H9 (cell line): ENCODE measurements around the gene NDUFA11. TPM values are rescaled to one million over a fixed set of nuclear protein-coding genes. Genes with fewer than 3 reads are reported as not detected.
A peak's percentile ranks its signal among the peaks of the same experiment; 100 is the strongest.

Experiments
- DNase-seq: peaks from one replicate; pipeline ENCODE4 v3.0.0-alpha.2; 2017
- H2AFZ ChIP-seq: one replicate; pipeline ENCODE4 v1.6.1; 2013; ENCODE audit warnings: mild to moderate bottlenecking, low read length, control low read depth, moderate library complexity
- H2AK5ac ChIP-seq: 2 replicates; pipeline ENCODE4 v1.6.1; 2013; ENCODE audit warnings: low read length, control low read depth, mixed read lengths; ENCODE audit not compliant: insufficient read length
- H2BK120ac ChIP-seq: one replicate; pipeline ENCODE4 v1.6.1; 2013; ENCODE audit warnings: low read depth, mild to moderate bottlenecking, low read length, control low read depth, inconsistent platforms; ENCODE audit not compliant: poor library complexity, severe bottlenecking
- H2BK12ac ChIP-seq: 2 replicates; pipeline ENCODE4 v1.6.1; 2013; ENCODE audit warnings: low read length, control low read depth, mixed read lengths, low read depth; ENCODE audit not compliant: insufficient read length
- H2BK15ac ChIP-seq: 2 replicates; pipeline ENCODE4 v1.6.1; 2013; ENCODE audit warnings: low read depth, low read length, control low read depth
- H2BK20ac ChIP-seq: one replicate; pipeline ENCODE4 v1.6.1; 2013; ENCODE audit warnings: low read depth, mild to moderate bottlenecking, low read length, control low read depth, inconsistent platforms; ENCODE audit not compliant: poor library complexity, severe bottlenecking
- H2BK5ac ChIP-seq: 2 replicates; pipeline ENCODE4 v1.6.1; 2013; ENCODE audit warnings: low read length, control low read depth, mixed read lengths; ENCODE audit not compliant: insufficient read length
- H3K14ac ChIP-seq: 2 replicates; pipeline ENCODE4 v1.6.1; 2013; ENCODE audit warnings: low read length, control low read depth; ENCODE audit not compliant: insufficient read depth
- H3K18ac ChIP-seq: 2 replicates; pipeline ENCODE4 v1.6.1; 2013; ENCODE audit warnings: low read depth, mild to moderate bottlenecking, mixed read lengths, low read length, control low read depth; ENCODE audit not compliant: insufficient read length
- H3K23ac ChIP-seq: 2 replicates; pipeline ENCODE4 v1.6.1; 2013; ENCODE audit warnings: low read length, control low read depth, mixed read lengths, low read depth; ENCODE audit not compliant: insufficient read length
- H3K23me2 ChIP-seq: 2 replicates; pipeline ENCODE4 v1.6.1; 2013; ENCODE audit warnings: low read depth, mild to moderate bottlenecking, mixed read lengths, low read length, control low read depth; ENCODE audit not compliant: insufficient read length, poor library complexity, severe bottlenecking
- H3K27ac ChIP-seq: 2 replicates; pipeline ENCODE4 v1.5.1; 2013; ENCODE audit warnings: low read length, control low read depth, mixed read lengths, low read depth; ENCODE audit not compliant: insufficient read length
- H3K27me3 ChIP-seq: 2 replicates; pipeline ENCODE4 v1.6.1; 2013; ENCODE audit warnings: low read length, control low read depth, inconsistent platforms; ENCODE audit not compliant: insufficient read depth
- H3K4ac ChIP-seq: 2 replicates; pipeline ENCODE4 v1.6.1; 2013; ENCODE audit warnings: low read depth, mild to moderate bottlenecking, control low read depth, inconsistent platforms, low read length, moderate library complexity
- H3K4me1 ChIP-seq: 2 replicates; pipeline ENCODE4 v1.6.1; 2013; ENCODE audit warnings: low read length, control low read depth, inconsistent platforms; ENCODE audit not compliant: insufficient read depth
- H3K4me2 ChIP-seq: 2 replicates; pipeline ENCODE4 v1.6.1; 2013; ENCODE audit warnings: low read length, control low read depth, mixed read lengths; ENCODE audit not compliant: insufficient read length, insufficient read depth
- H3K56ac ChIP-seq: 2 replicates; pipeline ENCODE4 v1.6.1; 2013; ENCODE audit warnings: low read depth, mild to moderate bottlenecking, mixed read lengths, low read length, control low read depth; ENCODE audit not compliant: insufficient read length
- H3K79me1 ChIP-seq: 2 replicates; pipeline ENCODE4 v1.6.1; 2013; ENCODE audit warnings: low read depth, mild to moderate bottlenecking, moderate library complexity, low read length, control low read depth, inconsistent platforms; ENCODE audit not compliant: insufficient read depth, poor library complexity, severe bottlenecking
- H3K79me2 ChIP-seq: 2 replicates; pipeline ENCODE4 v1.6.1; 2013; ENCODE audit warnings: low read length, control low read depth, inconsistent platforms; ENCODE audit not compliant: insufficient read depth
- H3K9ac ChIP-seq: 2 replicates; pipeline ENCODE4 v1.6.1; 2013; ENCODE audit warnings: low read length, control low read depth, mixed read lengths; ENCODE audit not compliant: insufficient read length; ENCODE audit errors: extremely low read depth
- H3K9me3 ChIP-seq: one replicate; pipeline ENCODE4 v1.6.1; 2013; ENCODE audit warnings: low read depth, low read length, inconsistent platforms; ENCODE audit not compliant: control insufficient read depth
- H3T11ph ChIP-seq: one replicate; pipeline ENCODE4 v1.6.1; 2013; ENCODE audit warnings: mild to moderate bottlenecking, low read length, control low read depth, inconsistent platforms
- H4K20me1 ChIP-seq: one replicate; pipeline ENCODE4 v1.6.1; 2013; ENCODE audit not compliant: control insufficient read depth, insufficient read length, insufficient read depth
- H4K5ac ChIP-seq: 2 replicates; pipeline ENCODE4 v1.6.1; 2013; ENCODE audit warnings: low read depth, mild to moderate bottlenecking, mixed read lengths, low read length, control low read depth; ENCODE audit not compliant: insufficient read length
- H4K8ac ChIP-seq: replicated peaks from 2 replicates; pipeline ENCODE4 v1.6.1; 2013; ENCODE audit warnings: low read length, control low read depth, mixed read lengths, low read depth; ENCODE audit not compliant: insufficient read length
- H4K91ac ChIP-seq: 2 replicates; pipeline ENCODE4 v1.6.1; 2013; ENCODE audit warnings: low read depth, mild to moderate bottlenecking, moderate library complexity, mixed read lengths, low read length, control low read depth; ENCODE audit not compliant: insufficient read length
- H3K27ac Mint-ChIP-seq, 3 experiments: 2 replicates in 2 of 3; 3 replicates in 1 of 3; pipeline ENCODE4 v1.8.0; 2020 to 2021; ENCODE audit warnings: mixed read lengths in 3 of 3, mild to moderate bottlenecking in 1 of 3, moderate library complexity in 1 of 3
- H3K27me3 Mint-ChIP-seq: 2 replicates; pipeline ENCODE4 v1.8.0; 2021; ENCODE audit warnings: low read depth, mild to moderate bottlenecking, moderate library complexity, mixed read lengths
- H3K36me3 Mint-ChIP-seq, 3 experiments: 2 replicates in 2 of 3; 3 replicates in 1 of 3; pipeline ENCODE4 v1.8.0; 2020 to 2021; ENCODE audit warnings: low read depth in 3 of 3, mixed read lengths in 3 of 3; ENCODE audit not compliant: insufficient read depth in 1 of 3
- H3K4me1 Mint-ChIP-seq, 2 experiments: 2 replicates each; pipeline ENCODE4 v1.8.0; 2020; ENCODE audit warnings: mixed read lengths in 2 of 2
- H3K4me3 Mint-ChIP-seq, 2 experiments: 2 replicates in 1 of 2; 3 replicates in 1 of 2; pipeline ENCODE4 v1.8.0; 2020 to 2021; ENCODE audit warnings: mild to moderate bottlenecking in 2 of 2, mixed read lengths in 2 of 2, moderate library complexity in 1 of 2
- H3K9me3 Mint-ChIP-seq, 2 experiments: 2 replicates in 1 of 2; 3 replicates in 1 of 2; pipeline ENCODE4 v1.8.0; 2020; ENCODE audit warnings: mild to moderate bottlenecking in 2 of 2, mixed read lengths in 2 of 2, moderate library complexity in 1 of 2
- WGBS: extraction: QIAGEN DNeasy Blood & Tissue Kit; methylation state at CpG from one replicate; pipeline ENCODE4 v1.1.7; 2013; ENCODE audit warnings: missing lambda C conversion rate, low lambda C conversion rate, mixed read lengths; ENCODE audit not compliant: insufficient read length; ENCODE audit errors: extremely low coverage; 5-methylcytosine and 5-hydroxymethylcytosine counted together
- total RNA-seq: library from RNA; stranded (reverse); gene quantifications from 2 replicates; pipeline ENCODE4 v1.2.1, GENCODE V29; 2021
- TF ChIP-seq, protein P1 (sequence below): fragments of 200-600 bp; sonication (generic); conservative IDR thresholded peaks from 3 replicates; pipeline ENCODE4 v1.8.0; 2021; ENCODE audit warnings: antibody characterized with exemption, mild to moderate bottlenecking

NDUFA11 gene
- total RNA-seq, 1 experiment from 2014 or later: 282 TPM

DNA sequence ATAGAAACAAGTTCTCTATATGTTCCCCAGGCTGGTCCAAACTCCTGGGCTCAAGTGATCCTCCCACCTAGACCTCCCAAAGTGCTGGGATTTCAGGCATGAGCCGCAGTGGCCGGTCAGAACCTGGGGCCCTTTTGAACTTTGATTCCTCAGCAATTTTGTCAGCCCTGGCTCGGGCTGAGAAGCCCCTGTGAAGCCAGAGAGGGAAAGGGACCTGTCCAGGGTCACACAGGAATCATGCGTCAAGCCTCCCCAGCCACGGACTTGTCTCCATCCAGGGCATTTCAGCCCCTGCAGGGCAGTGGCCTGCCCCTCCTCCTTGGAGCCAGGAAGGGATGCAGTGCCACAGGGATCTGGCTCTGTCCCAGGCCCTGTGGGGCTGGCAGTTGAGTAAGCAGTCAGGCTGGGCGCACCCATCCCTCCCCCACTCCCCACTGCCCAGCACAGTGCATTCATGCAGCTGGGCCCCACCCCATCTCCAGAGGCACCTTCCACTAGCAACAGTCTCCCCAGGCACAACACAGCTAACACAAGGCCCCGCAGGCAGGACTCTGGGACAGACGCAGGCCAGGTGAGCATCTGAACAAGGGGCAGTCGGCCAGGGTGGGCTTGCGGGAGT lies 10.3 kb upstream of the NDUFA11 start, which contains the start of gene CAPS:
CAPS (plus strand) TSS at position 516 of the 619 bp plus-strand sequence. CDS start 153 bp downstream, outside the sequence.
- H3K9me3 ChIP-seq: no peaks in the 10 kb centered on the region
- H3K36me3 Mint-ChIP-seq: peaks cover 11 to 32% (median 22%) of the 10 kb centered on the region in 3 experiments
- no peak within 1 kb of the TSS for H2BK5ac ChIP-seq
- H3K9ac ChIP-seq: no peak within 1 kb of the TSS
- no peak within 1 kb of the TSS for H3K23ac ChIP-seq
- no peaks in the 10 kb centered on the region for H3K27me3 ChIP-seq
- DNase-seq: no peak
- H3K27ac ChIP-seq: no peak within 1 kb of the TSS
- H3K18ac ChIP-seq: no peak within 1 kb of the TSS
- H3K23me2 ChIP-seq: no peaks in the 10 kb centered on the region
- H2BK120ac ChIP-seq: no peak within 1 kb of the TSS
- no peak within 1 kb of the TSS for H4K91ac ChIP-seq
- TF ChIP-seq, protein P1, sequence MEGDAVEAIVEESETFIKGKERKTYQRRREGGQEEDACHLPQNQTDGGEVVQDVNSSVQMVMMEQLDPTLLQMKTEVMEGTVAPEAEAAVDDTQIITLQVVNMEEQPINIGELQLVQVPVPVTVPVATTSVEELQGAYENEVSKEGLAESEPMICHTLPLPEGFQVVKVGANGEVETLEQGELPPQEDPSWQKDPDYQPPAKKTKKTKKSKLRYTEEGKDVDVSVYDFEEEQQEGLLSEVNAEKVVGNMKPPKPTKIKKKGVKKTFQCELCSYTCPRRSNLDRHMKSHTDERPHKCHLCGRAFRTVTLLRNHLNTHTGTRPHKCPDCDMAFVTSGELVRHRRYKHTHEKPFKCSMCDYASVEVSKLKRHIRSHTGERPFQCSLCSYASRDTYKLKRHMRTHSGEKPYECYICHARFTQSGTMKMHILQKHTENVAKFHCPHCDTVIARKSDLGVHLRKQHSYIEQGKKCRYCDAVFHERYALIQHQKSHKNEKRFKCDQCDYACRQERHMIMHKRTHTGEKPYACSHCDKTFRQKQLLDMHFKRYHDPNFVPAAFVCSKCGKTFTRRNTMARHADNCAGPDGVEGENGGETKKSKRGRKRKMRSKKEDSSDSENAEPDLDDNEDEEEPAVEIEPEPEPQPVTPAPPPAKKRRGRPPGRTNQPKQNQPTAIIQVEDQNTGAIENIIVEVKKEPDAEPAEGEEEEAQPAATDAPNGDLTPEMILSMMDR: no peak
- no peak within 1 kb of the TSS for H4K5ac ChIP-seq
- no peak within 1 kb of the TSS for H3K14ac ChIP-seq
- no peak within 1 kb of the TSS for H2AK5ac ChIP-seq
- H3K79me2 ChIP-seq: no peaks in the 10 kb centered on the region
- H3K27me3 Mint-ChIP-seq: no peaks in the 10 kb centered on the region; the same call in 1 of the 2 replicates
- H3K79me1 ChIP-seq: no peaks in the 10 kb centered on the region
- H3K56ac ChIP-seq: no peak within 1 kb of the TSS
- H2BK15ac ChIP-seq: no peak within 1 kb of the TSS
- H2BK20ac ChIP-seq: no peak within 1 kb of the TSS
- no peak within 1 kb of the TSS for H3K4me2 ChIP-seq
- H3K27ac Mint-ChIP-seq: peak within 1 kb of the TSS; percentile 55 to 78 (median 57); a peak in 3 of 7 replicates
- no peak within 1 kb of the TSS for H3K4me3 Mint-ChIP-seq
- WGBS: no CpG with 5 or more reads among the region's 10 CpGs
- H3K4me1 ChIP-seq: no peaks in the 10 kb centered on the region
- no peaks in the 10 kb centered on the region for H3K9me3 Mint-ChIP-seq
- no peak within 1 kb of the TSS for H2AFZ ChIP-seq
- H2BK12ac ChIP-seq: no peak within 1 kb of the TSS
- H3K4me1 Mint-ChIP-seq: no peaks in the 10 kb centered on the region
- H4K20me1 ChIP-seq: no peaks in the 10 kb centered on the region
- H4K8ac ChIP-seq: no peak within 1 kb of the TSS
- H3K4ac ChIP-seq: no peak within 1 kb of the TSS
- no peak within 1 kb of the TSS for H3T11ph ChIP-seq
